GM12875 (cell line): ENCODE measurements around the gene PFDN6.

Source experiments
- H3K4me3 ChIP-seq: one replicate; pipeline ENCODE4 v1.5.1; 2011; ENCODE audit warnings: low read depth, low read length, control low read depth
- TF ChIP-seq, protein P1 (sequence below): IDR thresholded peaks from 2 replicates; pipeline ENCODE4 v1.5.1; 2011; ENCODE audit warnings: low read depth, mild to moderate bottlenecking, control low read depth, inconsistent platforms, low read length, moderate library complexity, borderline replicate concordance; ENCODE audit not compliant: insufficient read depth

The PFDN6 gene

DNA sequence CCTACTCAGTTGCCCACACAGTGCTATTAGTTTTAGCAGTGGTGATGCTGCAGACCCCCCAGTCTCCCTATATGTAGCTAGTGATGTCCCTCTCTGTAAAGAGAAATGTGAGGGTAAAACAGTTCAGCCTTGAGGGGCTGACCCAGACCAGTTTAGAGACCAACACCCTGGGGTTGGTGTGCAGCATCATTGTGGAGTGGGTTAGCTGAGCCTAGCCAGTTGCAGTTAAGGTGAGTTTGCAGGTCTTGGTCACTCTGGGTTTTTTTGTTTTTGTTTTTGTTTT, 12.9 kb upstream of the PFDN6 start:
- TF ChIP-seq, protein P1, sequence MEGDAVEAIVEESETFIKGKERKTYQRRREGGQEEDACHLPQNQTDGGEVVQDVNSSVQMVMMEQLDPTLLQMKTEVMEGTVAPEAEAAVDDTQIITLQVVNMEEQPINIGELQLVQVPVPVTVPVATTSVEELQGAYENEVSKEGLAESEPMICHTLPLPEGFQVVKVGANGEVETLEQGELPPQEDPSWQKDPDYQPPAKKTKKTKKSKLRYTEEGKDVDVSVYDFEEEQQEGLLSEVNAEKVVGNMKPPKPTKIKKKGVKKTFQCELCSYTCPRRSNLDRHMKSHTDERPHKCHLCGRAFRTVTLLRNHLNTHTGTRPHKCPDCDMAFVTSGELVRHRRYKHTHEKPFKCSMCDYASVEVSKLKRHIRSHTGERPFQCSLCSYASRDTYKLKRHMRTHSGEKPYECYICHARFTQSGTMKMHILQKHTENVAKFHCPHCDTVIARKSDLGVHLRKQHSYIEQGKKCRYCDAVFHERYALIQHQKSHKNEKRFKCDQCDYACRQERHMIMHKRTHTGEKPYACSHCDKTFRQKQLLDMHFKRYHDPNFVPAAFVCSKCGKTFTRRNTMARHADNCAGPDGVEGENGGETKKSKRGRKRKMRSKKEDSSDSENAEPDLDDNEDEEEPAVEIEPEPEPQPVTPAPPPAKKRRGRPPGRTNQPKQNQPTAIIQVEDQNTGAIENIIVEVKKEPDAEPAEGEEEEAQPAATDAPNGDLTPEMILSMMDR: no peak
- H3K4me3 ChIP-seq: peak overlapping the region; percentile 57

DNA sequence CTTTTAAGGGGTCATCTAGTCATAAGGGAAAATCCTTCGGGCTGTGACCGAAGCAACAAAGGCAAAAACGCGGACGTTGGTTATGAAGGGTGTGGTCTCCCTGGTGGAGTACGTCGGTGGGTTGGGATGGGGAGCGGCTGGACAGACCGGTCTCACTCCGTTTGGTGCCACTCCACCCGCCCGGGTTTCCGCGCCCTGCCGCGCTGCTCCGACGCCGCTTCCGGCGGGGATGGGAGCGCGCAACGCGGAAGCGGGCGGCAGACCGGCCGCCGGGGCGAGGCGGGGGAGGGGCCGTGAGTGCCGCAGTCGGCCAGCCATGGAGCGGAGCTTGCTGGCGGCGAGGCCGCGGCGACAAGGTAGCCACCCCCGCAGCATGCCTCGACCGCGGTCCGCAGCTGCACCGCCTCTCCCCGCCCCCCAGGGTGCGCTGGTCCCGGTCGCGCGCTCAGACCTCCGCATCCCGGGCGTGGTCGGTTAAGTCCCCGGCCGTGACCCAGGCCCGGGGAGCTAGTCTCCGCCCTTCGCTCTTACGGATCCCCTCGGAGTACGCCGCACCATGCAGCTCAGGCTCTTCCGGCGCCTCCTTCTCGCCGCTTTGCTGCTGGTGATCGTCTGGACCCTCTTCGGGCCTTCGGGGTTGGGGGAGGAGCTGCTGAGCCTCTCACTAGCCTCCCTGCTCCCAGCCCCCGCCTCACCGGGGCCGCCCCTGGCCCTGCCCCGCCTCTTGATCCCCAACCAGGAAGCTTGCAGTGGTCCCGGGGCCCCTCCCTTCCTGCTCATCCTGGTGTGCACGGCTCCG, 12.3 kb upstream of the PFDN6 start, which contains the start of gene B3GALT4:
TSS of gene B3GALT4 (plus strand) at position 260 of the 799 bp plus-strand sequence. CDS start at position 557, 297 bp downstream.
- H3K4me3 ChIP-seq: peak within 1 kb of the TSS; percentile 57
- TF ChIP-seq, protein P1: peak; percentile 58

DNA sequence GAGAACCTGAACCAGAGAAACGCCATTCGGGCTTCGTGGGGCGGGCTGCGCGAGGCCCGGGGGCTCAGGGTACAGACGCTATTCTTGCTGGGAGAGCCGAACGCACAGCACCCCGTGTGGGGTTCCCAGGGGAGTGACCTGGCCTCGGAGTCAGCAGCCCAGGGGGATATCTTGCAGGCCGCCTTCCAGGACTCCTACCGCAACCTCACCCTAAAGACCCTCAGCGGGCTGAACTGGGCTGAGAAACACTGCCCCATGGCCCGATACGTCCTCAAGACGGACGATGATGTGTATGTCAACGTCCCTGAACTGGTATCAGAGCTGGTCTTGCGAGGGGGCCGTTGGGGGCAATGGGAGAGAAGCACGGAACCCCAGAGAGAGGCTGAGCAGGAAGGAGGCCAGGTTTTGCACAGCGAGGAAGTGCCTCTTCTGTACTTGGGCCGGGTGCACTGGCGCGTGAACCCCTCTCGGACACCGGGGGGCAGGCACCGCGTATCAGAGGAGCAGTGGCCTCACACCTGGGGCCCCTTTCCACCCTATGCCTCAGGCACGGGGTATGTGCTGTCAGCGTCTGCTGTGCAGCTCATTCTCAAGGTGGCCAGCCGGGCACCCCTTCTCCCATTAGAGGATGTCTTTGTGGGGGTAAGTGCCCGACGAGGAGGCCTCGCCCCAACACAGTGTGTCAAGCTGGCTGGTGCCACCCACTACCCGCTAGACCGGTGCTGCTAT, 11.6 kb upstream of the PFDN6 start:
- H3K4me3 ChIP-seq: peak overlapping the region; percentile 57
- TF ChIP-seq, protein P1: no peak

DNA sequence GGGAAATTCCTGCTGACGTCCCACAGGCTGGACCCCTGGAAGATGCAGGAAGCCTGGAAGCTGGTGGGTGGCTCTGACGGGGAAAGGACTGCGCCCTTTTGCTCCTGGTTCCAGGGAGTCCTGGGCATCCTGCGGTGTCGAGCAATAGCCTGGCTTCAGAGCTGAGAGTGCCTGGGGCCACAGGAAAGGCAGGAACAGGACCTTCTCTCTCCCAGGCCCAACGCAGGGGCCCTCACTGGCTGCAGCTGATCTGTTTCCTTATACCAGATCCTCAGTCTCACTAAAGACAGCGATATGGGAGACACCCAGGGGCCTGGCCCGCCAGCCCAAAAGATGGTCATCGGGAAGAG, 11.0 kb upstream of the PFDN6 start:
- H3K4me3 ChIP-seq: no peak overlapping the region
- TF ChIP-seq, protein P1: no peak

DNA sequence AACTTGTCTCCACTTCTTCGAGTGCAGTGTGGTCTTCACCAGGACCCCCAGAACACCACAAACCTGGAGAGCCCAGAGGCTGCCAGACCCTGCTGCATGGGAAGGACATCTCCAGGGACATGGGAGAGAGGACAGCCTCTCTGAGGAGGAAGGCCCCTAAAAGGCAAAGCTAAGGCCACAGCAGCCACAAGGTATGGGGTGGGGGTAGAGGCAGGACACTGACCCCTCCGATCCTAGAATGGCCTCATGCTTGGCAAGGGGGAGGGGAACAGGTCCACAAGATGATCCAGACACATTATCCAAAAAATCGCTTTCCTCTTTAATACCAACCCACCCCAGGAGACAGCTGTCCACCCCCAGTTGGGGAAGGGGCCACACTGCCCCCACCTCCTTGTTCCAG, 10.6 kb upstream of the PFDN6 start:
- H3K4me3 ChIP-seq: no peak overlapping the region
- TF ChIP-seq, protein P1: no peak

DNA sequence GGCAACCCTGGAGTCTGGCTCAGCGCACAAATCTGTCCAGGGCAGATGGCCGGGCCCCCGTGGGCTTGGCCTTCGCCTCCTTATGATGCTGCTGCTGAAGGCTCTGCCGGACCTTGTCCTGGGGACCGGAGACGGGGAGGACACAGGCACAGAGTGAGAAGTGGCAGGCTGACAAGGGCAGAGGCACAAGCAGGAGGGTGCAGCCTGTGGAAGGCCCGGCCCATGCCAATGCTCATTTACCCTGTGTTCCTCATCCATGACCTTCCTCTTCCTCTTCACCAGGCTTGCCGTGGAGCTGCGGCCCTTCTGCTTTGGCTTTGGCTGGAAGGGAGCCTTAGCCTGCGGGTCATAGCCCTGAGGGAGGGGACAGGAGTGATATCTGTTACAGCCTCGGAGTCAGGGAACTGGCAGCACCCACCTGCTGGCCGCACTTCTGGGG, 10.1 kb upstream of the PFDN6 start:
- TF ChIP-seq, protein P1: no peak
- no peak overlapping the region for H3K4me3 ChIP-seq
